ENCODE measurements around the gene CCL2.

DNA sequence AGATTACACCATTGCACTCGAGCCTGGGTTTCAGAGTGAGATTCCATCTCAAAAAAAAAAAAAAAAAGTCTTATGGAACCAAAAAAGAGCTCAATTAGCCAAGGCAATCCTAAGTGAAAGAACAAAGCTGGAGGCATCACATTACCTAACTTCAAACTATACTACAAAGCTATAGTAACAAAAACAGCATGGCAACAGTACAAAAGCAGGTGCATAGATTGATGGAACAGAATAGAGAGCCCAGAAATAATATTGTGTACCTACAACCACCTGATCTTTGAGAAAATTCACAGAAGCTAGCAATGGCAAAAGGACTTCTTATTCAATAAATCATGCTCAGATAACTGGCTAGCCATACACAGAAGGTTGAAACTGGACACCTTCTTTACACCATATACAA lies 24.7 kb upstream of the CCL2 start:
- TF ChIP-seq, protein P1, sequence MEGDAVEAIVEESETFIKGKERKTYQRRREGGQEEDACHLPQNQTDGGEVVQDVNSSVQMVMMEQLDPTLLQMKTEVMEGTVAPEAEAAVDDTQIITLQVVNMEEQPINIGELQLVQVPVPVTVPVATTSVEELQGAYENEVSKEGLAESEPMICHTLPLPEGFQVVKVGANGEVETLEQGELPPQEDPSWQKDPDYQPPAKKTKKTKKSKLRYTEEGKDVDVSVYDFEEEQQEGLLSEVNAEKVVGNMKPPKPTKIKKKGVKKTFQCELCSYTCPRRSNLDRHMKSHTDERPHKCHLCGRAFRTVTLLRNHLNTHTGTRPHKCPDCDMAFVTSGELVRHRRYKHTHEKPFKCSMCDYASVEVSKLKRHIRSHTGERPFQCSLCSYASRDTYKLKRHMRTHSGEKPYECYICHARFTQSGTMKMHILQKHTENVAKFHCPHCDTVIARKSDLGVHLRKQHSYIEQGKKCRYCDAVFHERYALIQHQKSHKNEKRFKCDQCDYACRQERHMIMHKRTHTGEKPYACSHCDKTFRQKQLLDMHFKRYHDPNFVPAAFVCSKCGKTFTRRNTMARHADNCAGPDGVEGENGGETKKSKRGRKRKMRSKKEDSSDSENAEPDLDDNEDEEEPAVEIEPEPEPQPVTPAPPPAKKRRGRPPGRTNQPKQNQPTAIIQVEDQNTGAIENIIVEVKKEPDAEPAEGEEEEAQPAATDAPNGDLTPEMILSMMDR (conservative IDR thresholded peaks at IDR 0.05; ENCODE audit: low read length), result no peak
- TF ChIP-seq EZH2phosphoT487 (IDR thresholded peaks at IDR 0.05; ENCODE audit: borderline replicate concordance), result no peak
